Kidney glomerular epithelial cell (primary cell): ENCODE data around the gene SLC2A9.
A peak's percentile ranks its signal among the peaks of the same experiment; 100 is the strongest.

Source experiments
- DNase-seq: peaks from one replicate; lab custom pipeline; 2025; lab: John Stamatoyannopoulos, UW

The SLC2A9 gene

GRCh38 chr4:10020871-10021652 is at the start of gene SLC2A9:
TSS of gene SLC2A9 (minus strand) at chr4:10021497. CDS start at chr4:10021429, 68 bp downstream.
- DNase-seq: no peak

- DNase-seq: no peak
Observed at GRCh38 chr4:10069075-10069642, 47.9 kb upstream of the SLC2A9 start.

DNA sequence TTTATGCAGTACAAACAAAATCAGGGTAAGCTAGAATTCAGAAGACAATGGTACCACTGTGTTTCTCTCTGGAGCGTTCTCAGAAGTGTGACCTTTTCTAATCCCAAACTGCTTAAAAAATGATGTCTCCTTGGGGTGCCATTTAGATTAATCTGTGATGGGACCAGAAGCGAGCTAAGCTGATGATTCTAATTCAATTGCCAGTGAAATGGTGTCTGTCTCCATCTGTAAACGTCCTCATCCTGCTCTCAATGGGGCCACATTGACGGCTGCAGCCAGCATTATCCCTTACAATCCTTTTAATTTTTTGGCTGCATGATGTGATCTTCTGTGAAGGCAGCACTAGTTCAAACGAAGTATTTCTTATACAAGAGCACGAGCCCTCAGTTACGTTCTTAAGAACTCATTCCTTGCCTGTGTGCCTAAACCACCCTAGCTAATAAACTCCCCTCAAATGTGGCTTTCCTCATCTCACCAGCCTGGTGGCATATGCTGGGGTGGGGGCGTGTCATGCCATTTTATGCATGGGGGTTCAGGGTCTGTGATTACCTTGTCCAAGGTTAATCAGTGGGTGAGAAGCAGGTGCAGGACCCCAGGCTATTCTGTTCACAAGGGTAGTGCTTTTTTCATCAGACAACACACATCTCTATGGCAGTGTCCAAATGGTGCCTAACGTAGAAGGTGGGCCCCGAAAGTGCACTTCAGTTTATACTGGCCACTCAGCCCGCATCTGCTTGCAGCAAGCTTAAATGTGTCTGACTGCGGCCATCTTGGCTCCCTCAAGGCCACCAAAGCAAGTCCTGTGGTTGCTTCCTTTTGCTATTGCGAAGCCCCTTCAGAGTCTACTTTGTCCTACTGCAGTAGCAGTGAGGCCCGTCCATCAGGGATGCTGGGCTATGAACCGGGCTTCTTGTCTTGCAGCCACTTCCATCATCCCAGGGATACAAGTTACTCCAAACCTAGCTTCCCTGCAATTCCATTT is 45.7 kb upstream of the SLC2A9 start:
- DNase-seq: no peak

GRCh38 chr4:10066206-10066605 is 44.9 kb upstream of the SLC2A9 start:
- no peak for DNase-seq

GRCh38 chr4:10063544-10064300 is 42.4 kb upstream of the SLC2A9 start:
- peak; percentile 24 for DNase-seq

- DNase-seq: peak; percentile 8
Observed at GRCh38 chr4:10061650-10062415, 40.5 kb upstream of the SLC2A9 start.

DNA sequence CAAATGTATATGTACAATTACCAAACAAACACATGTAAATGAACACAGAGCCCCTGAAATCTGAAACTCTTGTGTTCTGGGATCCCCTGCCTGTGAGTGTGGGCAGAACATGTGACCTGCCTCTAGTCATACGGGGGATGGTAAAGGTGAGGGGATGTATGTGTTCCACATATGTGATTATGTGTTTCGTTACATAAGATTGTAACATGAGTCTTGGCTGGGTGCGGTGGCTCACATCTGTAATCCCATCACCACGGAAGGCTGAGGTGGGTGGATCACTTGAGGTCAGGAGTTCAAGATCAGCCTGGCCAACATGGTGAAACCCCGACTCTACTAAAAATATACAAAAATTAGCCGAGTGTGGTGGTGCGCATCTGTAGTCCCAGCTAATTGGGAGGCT is 37.1 kb upstream of the SLC2A9 start:
- no peak for DNase-seq

GRCh38 chr4:10057023-10057395 is 35.7 kb upstream of the SLC2A9 start:
- DNase-seq: no peak

GRCh38 chr4:10056334-10057022 is 35.2 kb upstream of the SLC2A9 start:
- no peak for DNase-seq

DNA sequence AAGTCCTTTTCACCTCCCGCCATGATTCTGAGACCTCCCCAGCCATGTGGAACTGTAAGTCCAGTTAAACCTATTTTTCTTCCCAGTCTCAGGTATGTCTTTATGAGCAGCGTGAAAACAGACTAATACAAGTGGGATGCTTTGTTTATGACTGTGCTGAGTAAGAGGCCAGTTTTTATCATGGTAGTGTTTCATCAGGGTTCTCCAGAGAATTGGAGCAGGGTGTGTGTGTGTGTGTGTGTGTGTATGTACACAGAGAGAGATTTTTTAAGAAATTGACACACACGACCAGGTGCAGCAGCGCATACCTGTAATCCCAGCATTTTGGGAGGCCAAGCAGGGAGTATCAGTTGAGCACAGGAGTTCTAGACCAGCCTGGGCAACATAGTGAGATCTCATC is 34.6 kb upstream of the SLC2A9 start:
- DNase-seq: no peak

DNA sequence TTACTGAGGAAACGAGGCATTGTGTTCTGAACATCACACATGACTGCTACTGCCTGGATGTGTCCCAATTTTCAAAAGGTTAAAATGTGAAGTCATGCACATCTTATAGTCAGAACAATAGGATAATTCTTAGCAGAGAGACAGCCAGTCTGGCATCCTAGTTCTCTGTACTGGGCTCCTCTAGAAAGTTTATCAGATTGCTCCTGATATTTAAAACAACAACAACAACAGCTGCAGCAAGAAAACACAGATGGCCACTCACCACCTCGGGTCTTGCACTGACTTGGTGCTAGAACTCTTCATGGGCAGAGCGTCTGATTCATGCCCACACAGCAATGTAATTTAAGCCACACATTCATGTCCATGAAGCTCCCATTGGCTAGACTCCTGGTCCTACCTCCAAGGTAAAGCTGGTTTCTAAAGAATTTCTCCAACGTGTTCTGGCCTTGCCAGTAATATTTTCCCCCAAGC is 33.3 kb upstream of the SLC2A9 start:
- peak; percentile 75 for DNase-seq

GRCh38 chr4:10053635-10054453 is 32.5 kb upstream of the SLC2A9 start:
- DNase-seq: no peak

GRCh38 chr4:10051517-10052135 is 30.3 kb upstream of the SLC2A9 start:
- no peak for DNase-seq

GRCh38 chr4:10050721-10051120 is 29.4 kb upstream of the SLC2A9 start:
- DNase-seq: no peak

GRCh38 chr4:10050261-10050661 is 29.0 kb upstream of the SLC2A9 start:
- no peak for DNase-seq

- no peak for DNase-seq
Observed at GRCh38 chr4:10048941-10049697, 27.8 kb upstream of the SLC2A9 start.

DNA sequence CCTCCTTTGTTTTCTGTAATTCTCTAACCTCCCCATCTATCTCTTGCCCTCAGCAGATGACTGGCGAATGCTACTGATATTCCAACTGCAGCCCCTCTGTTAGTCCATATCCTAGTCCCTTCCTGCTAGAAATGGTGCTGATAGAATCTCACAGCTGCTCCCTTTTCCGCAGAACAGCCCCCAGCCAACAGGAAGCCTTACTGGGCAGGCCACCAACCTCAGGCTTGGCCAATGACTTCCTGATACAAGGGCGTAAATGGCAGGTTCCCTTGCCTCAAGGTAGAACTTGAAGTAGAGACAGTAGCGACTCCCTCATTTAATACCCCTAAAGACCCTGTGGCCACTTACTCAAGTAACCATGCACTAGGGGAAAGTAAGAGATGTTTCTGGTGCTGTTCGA is 26.7 kb upstream of the SLC2A9 start:
- no peak for DNase-seq

DNA sequence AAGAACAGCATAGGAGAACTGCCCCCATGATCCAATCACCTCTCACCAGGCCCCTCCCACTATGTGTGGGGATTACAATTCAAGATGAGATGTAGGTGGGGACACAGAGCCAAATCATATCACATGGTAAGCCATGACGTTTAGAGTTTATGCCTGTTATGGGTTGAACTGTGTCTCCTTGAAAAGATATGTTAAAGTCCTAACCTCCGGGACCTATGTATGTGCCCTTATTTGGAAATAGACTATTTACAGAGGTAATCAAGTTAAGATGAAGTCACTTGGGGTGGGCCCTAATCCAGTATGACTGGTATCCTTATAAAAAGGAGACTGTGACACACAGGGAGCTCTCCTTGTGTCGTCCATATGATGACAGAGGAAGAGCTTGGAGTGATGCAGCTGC is 25.2 kb upstream of the SLC2A9 start:
- DNase-seq: no peak
